NCI-H82 treated with DMSO at 0.1 percent for 48 hours (cell line): ENCODE data around the gene CAMSAP2.
A peak's percentile ranks its signal among the peaks of the same experiment; 100 is the strongest.

Experiments used
- DNase-seq: peaks from one replicate; lab custom pipeline; 2025; ENCODE audit not compliant: unreplicated experiment; lab: John Stamatoyannopoulos, UW

CAMSAP2 gene

GRCh38 chr1:200837931-200838571 lies 99.4 kb downstream of the CAMSAP2 start:
- no peak for DNase-seq

- DNase-seq, result no peak
These were observed 100.2 kb downstream of the CAMSAP2 start for GRCh38 chr1:200838676-200839445.

GRCh38 chr1:200845360-200845759 lies 106.7 kb downstream of the CAMSAP2 start:
- DNase-seq, result no peak

GRCh38 chr1:200846398-200846797 lies 107.7 kb downstream of the CAMSAP2 start:
- DNase-seq, result no peak

GRCh38 chr1:200849430-200849829 lies 110.7 kb downstream of the CAMSAP2 start:
- DNase-seq, result no peak

GRCh38 chr1:200850554-200850953 lies 111.9 kb downstream of the CAMSAP2 start:
- no peak for DNase-seq

- DNase-seq, result no peak
These were observed 118.1 kb downstream of the CAMSAP2 start for GRCh38 chr1:200856716-200857357.

- DNase-seq, result no peak
These were observed 119.1 kb downstream of the CAMSAP2 start for GRCh38 chr1:200857804-200858203.

- no peak for DNase-seq
These were observed 123.4 kb downstream of the CAMSAP2 start for GRCh38 chr1:200861937-200862647.

- peak; percentile 74 for DNase-seq
These were observed 124.2 kb downstream of the CAMSAP2 start for GRCh38 chr1:200862713-200863415.

GRCh38 chr1:200866116-200866515 lies 127.4 kb downstream of the CAMSAP2 start:
- DNase-seq, result no peak

GRCh38 chr1:200866521-200866920 lies 127.8 kb downstream of the CAMSAP2 start:
- no peak for DNase-seq

GRCh38 chr1:200867018-200867811 lies 128.5 kb downstream of the CAMSAP2 start:
- DNase-seq, result peak; percentile 10

- no peak for DNase-seq
These were observed 130.7 kb downstream of the CAMSAP2 start for GRCh38 chr1:200869376-200869752.

GRCh38 chr1:200869753-200870391 lies 131.2 kb downstream of the CAMSAP2 start:
- no peak for DNase-seq

- no peak for DNase-seq
These were observed 133.9 kb downstream of the CAMSAP2 start, which contains the start of gene GPR25 for GRCh38 chr1:200872446-200873115. GPR25 (plus strand) TSS chr1:200872981; CDS start chr1:200873038, 57 bp downstream.

GRCh38 chr1:200873116-200873670 lies 134.5 kb downstream of the CAMSAP2 start:
- DNase-seq, result no peak

GRCh38 chr1:200873671-200874397 lies 135.1 kb downstream of the CAMSAP2 start:
- no peak for DNase-seq
